Measurements from ENCODE around the gene NLGN2.

The NLGN2 gene

DNA sequence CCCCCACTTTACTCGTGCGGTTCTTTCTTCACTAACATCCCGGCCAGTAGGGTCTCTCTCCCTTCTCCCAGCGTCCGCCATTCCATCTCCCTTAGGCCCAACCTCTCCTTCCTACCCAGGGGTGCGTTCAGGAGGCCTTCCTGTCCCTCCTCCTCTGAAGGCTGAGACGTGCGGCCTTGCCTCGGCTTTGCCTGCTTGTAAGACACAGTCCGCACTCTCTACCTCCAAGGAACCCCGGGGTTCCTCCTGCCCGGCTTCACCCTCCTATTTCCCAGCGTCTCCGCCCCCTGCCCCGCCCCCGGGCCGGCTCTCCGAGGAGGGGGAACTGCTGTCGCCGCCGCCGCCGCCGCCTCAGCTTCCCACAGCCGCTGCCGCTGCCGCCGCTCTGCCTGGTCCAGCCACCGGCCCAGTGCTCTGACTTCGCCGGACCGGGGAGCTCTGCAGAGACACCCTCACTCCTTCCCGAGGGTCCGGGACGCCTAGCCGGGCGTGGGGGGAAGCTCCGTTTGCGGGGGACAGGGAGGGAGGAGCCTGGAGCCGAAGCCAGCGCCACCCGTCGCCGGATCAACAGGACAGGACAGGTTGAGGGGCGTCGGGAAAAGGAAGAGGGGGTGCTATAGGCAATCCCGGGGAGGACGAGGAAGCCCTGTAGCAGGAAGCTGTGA, 30.4 kb downstream of the NLGN2 start:
- DNase-seq (ENCODE audit: low spot score) = no peak

DNA sequence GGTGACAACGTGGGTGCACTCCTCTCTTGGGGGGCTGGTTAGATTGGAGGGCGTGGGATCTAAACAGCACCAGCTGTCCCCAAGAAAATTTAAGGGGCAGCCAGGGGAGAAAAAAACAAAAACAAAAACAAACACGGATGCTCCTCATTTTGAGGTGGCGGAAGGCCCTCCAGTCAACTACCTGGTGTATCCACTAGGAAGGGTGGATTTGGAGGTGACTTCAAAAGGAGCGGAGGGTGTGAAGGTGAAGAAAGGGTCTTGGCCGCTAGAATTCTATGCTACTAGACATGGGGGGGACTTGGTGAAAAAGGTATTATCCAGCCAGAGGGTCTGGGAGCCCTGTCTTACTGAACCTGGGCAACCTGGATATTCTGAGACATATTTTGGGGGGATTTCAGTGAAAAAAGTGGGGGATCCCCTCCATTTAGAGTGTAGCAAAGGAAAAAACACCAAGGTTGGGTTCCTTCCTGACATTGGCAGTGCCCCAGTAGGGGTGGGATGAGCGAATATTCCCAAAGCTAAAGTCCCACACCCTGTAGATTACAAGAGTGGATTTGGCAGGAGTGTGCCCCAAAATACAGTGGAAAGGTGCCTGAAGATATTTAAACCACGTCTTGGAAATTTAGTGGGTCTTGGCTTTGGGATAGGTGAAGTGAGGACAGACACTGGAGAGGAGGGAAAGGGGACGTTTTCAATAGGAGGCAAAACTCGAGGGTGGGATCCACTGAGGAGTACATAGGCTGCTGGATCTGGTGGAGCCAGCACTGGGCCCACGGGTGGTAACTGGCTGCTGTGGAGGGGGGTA, 31.2 kb downstream of the NLGN2 start:
- DNase-seq (ENCODE audit: low spot score) = no peak

DNA sequence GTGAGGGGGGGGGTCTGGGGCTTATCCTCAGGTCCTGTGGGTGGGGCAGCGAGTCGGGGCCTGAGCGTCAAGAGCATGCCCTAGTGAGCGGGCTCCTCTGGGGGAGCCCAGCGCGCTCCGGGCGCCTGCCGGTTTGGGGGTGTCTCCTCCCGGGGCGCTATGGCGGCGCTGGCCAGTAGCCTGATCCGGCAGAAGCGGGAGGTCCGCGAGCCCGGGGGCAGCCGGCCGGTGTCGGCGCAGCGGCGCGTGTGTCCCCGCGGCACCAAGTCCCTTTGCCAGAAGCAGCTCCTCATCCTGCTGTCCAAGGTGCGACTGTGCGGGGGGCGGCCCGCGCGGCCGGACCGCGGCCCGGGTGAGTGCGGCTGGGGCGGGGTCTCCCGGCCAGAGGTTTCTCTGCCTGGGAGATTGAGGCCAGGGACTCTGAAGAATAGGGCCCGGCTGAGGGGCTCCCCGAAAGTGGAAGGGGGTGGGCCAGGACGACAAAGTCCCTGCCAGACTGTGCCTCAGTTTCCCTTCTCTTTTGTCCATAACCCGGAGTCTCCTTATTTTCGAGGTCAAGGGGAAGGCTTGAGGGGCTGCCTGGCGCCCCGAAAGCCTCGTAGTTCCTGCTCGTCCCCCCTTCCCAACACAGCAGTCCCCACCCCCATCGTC, 31.9 kb downstream of the NLGN2 start, which contains the start of gene FGF11:
Gene FGF11, plus strand, starts transcription at position 51 of the 651 bp plus-strand sequence. Its CDS starts 109 bp downstream, at position 160.
- no peak for DNase-seq (ENCODE audit: low spot score)

DNA sequence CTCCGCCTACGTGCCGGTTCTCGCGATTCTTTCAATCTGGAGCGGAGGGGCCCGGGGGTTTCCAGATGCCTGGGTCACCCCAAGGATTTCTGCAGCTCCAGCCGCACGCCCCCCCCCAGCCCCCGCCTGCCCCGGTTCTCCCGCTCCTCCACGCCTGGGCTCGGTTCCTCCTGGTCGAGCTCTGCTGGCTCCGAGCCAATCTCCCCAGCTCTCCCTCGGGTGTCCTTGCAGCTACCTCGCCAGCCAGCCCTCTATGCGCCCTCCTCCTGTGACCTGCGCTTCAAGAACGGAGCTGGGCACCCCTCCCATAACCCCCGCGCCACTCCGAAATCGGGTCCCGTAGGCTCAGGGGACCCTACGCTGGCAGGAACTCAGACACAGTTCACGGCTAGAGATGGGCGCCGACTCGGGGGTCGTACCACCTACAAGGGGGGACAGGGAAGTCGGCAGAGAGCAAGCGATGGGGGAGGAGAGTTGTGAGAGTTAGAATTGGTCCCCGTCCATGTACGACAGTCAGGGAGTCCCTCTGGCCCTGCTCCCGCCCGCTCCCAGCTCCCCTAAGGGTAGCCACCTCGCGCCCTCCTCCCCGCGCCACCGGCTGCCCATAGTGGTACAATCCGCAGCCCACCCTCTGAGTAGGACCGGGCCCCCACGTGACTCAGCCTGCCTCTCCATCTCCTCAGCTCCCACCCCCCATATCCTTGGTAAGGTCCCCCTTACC, 32.6 kb downstream of the NLGN2 start:
- DNase-seq (ENCODE audit: low spot score) = no peak

DNA sequence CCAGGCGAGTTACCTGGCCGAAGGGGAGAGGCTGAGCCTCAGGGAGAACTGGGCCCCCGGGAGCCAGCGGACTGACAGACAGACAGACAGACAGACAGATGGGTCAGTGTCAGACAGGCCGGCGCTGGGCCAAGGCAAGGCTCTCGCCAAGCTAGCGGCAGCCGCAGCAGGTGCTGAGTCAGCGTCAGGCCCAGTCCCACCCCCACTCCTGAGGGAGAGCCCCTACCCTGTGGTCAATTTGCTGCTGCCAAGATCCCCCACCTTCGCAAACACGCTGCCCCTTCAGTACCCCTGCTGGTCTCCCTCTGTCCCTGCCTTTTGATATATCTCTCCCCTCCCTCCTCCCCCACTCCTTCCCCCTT, 33.2 kb downstream of the NLGN2 start:
- no peak for DNase-seq (ENCODE audit: low spot score)

DNA sequence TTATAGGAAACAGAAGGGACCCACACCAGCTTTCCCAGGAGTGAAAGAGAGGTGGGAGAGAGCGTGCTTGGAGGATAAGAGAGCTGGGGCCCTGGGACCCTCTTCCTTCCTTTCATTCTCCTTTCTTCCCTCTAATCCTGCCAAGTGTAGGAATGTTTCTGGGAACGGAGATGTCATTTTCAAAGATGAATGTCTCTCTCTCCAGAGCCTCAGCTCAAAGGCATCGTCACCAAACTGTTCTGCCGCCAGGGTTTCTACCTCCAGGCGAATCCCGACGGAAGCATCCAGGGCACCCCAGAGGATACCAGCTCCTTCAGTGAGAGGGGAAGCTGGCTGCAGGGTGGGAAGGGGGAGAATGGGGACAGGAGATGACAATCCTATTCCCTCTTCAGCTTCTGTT, 33.6 kb downstream of the NLGN2 start:
- no peak for DNase-seq (ENCODE audit: low spot score)

DNA sequence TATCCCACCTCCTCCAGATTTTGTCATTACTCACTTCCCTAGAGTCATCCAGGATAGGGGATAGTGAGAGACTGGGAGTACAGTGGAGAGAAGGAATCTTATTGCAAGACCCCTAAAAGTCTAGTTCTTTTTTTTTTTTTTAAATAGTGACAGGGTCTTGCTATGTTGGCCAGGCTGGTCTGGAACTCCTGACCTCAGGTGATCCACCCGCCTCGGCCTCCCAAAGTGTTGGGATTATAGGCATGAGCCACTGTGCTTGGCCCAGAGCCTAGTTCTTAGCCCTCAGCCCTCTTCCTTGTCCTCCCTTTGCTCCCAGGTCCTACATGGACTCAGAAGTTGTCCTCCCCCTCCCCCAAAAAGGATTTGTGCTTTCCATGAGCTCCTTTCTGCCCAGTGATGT, 34.5 kb downstream of the NLGN2 start:
- DNase-seq (ENCODE audit: low spot score) = no peak

DNA sequence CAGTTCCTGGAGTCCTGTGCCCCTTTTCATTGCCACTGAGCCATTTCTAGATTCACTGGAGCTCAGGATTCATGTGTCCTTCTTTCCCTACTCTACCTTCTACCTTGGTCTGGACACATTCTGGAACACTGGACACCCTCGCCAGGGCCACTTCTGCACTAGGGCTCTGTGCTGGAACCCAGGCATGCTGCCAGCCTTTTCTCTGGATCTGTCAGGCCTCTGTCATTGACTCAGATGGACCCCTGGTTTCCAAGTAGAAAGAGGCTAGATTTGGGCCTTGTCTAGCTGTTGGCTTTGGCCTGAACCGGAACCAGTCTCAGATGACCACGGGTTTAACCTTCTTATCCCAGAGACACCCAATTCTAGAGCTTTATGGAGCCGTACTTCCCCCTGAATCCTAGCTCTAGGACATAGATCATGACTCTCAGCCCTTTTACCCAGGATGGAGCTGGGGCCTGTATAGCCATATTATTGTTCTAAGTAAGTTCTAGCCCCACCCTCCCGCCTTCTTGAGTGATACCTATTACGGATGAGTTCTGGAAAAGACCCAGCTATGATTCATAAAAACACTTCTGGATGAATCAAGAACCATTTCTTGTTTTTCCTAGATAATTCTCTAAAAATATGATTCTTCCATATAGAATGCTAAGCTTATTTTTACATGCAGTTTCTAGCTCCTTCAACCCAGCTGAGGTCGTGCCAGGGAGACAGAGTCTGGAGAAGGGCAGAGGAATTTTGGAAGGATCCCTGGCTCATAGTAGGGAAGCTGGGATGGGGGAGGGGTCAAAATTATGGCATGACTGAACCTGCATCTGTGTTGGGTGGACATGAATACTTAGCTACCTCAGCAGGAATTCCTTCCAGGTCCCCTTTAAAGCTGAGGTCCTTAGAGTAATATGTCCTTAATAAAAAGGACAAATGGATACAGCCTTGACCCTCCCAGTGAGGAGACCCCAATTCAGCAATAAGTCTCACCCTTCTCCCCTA, 36.1 kb downstream of the NLGN2 start:
- no peak for DNase-seq (ENCODE audit: low spot score)

DNA sequence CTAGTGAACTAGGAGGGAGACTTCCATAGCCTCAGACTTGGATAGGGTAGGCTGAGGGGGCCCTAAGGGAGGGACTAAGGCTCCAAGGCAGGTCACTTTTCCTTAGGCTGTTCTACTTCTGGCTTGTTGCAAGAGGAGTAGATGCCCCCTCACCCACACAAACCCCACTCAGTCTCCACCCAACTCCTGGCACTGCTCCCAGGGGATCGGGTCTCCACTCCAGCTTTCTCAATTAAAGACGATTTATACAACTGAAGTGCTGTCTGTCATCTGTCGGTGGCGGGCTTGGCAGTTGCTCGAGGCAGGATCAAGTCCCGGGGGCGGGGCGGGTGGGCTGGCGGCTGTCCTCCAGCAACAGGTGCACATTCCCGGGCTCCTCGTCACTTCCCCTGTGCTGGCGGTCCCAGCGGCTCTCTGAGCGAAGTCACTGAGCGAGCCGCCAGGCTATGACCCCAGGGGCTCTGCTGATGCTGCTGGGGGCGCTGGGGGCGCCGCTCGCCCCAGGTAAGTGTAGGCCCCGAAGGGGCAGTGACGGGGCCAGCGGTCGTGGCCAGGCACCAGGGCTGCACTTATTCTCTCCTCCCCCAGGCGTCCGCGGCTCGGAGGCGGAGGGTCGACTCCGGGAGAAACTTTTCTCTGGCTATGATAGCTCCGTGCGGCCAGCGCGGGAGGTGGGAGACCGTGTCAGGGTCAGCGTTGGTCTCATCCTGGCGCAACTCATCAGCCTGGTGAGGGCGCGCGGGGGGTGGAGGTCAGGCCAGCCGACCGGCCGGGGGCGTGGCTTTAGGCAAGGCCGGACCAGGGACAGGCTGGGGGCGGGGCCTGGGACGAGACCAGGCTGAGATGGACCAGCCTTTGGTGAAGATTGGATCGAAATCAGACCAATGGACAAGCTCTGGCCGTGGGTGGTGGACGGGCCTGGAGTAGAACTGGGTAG, 37.3 kb downstream of the NLGN2 start, which contains the start of gene CHRNB1:
Gene CHRNB1, plus strand, starts transcription at position 380 of the 937 bp plus-strand sequence. Its CDS starts 67 bp downstream, at position 447.
- DNase-seq (ENCODE audit: low spot score) = peak; percentile 66

DNA sequence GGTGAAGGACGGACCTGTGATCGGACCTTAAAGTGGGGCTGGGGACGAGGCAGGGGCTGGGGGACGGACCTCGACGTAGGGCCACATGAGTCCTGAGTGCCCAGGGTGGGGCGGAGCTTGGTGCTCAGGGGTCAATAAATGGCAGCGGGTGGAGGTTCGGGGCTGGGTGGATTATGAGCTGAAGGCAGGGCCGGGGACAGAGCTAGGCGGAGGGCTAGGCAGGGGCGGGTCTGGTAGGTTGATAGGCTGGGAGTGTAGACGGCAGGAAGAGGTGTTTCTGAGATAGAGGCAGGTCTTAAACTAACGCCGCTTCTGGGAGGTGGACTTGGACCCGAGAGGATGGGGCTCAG, 37.9 kb downstream of the NLGN2 start:
- no peak for DNase-seq (ENCODE audit: low spot score)

DNA sequence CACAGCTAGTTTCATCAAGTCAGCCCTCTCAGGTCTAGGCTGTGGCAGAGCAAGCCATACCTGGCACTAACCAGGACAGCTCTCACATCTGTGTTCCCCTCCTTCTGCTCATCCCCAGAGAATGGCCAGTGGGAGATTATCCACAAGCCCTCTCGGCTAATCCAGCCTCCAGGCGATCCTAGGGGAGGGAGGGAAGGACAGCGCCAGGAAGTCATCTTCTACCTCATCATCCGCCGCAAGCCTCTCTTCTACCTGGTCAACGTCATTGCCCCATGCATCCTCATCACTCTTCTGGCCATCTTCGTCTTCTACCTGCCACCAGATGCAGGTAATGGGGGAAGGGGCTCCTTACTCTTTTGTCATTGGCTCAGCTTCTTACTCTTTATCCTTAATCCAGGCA, 40.8 kb downstream of the NLGN2 start:
- DNase-seq (ENCODE audit: low spot score) = no peak

DNA sequence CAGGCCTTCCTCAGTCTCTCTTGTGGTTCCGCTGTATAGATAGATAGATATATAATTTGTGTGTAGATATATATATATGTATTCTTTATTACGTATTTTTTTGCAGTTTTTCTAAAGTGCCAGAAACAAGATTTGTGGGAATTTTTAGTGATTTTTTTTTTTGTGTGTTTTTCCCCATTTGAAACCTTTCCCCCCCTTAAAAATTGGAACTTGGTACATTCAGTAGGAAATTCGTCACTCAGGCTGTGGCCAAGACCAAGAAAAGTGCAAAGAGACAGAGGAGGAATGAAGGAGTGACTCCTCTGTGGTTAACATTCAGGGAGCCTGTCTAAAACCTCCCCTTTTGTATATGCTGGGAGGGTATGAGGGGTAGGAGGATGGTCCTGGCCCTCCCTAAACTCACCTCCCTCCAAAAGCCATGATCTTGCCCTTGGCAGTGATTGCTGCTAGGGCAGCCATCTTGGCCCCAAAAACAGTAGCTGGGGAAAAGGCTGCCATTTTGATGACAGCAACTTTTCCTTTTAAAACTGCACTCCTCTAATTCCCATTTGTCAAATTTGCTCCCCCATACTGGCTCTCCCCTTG, 52.4 kb downstream of the NLGN2 start:
- DNase-seq (ENCODE audit: low spot score) = no peak

DNA sequence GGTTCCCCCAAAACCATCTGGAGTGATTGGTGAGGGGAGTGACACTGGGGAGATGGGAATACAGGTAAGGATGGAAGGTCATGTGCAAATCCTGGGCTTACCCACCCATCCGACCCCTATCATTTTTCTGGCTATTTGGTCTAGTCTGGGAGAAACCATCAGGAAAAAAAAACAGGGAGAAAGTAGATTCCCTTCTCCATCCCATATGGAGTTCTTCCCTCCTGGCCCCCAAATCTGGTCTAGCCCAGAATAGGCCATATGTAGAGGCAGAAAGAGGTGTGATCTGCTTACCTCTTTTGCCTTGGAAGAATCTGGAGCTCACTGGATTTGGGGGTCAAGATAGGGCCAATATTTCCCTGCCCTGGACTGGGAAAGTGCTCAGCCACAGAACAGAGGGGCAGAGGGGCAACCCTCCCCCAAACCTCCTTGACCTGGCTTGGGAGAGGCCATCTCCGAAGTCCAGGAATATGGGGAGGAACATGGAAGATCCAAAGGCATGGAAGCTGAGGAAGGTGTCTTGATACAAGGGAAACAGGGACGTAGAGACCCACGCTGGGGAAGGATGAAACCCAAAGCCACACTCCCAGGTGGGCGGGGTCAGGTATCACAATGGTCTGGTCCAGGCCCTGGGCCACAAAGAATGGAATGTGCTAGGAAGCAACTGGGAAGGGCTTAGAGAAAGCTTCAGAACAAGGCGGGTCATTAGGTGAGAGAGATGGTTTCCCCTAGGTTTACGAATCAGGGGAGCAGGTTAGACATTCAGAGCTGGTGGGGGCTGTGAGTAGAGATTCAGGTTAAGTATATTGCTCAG, 53.4 kb downstream of the NLGN2 start:
- no peak for DNase-seq (ENCODE audit: low spot score)

DNA sequence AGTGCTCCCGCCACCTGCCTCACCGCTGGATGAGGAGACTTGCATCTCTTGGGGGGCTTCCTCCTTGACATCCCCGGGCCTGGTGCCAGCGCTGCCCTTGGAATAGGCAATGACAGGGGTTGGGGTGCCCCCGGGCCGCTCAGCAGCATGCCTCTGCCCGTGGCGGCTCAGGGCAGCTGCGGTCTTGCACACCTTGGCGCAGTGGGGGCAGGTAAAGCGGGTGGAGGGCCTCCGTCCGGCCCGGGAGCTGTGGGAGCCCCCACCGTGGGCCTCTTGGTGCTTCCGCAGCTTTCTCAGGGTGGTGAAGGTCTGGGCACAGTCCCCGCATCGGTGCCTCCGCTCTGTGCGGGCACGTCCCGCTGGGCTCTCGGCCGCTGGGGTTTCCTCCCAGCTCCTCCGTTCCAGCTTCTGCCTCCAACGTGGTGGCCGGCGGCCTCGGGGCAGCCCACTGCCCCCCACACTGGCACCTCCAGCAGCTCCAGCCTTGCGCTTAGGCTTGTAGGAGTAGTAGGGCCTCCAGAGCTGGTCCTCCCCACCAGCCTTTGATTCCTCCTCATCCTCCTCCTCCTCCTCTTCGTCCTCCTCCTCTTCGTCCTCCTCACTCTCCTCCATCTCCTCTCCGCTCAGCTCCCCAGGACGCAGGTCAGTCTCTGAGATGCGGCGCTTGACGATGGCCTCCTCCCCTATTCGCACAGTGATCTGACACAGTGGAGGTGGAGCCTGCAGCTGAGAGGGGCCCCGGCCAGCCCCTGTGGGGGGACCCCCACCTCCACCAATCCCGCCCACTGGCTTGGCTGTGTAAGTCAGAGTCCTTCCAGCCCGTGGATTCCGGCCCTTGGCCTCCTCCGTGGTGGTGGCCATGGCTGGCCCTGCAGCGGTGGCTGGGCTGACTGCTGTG, 55.1 kb downstream of the NLGN2 start:
- no peak for DNase-seq (ENCODE audit: low spot score)

DNA sequence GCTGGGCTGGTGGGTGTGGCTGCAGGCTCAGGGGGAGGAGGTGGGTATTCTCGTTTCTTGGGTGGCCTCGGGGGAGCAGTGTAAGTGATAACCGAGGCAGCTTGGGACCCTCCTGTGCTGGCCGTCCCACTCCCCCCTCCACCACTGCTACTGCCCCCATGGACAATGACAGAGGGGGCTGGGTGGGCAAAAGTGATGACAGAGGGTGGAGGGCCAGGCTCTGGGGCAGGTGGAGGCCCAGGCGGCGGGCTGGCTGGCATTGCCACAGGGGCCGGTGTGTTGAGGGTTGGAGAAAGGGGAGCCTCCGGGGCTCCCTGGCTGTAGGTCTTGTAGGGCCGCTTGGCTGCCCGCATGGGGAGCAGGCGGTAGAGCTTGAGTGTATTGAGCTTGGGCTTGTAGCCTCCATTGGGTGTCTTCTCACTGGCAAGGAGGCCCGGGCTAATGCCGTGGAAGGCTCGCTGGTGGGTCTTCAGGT, 55.8 kb downstream of the NLGN2 start:
- DNase-seq (ENCODE audit: low spot score) = no peak

DNA sequence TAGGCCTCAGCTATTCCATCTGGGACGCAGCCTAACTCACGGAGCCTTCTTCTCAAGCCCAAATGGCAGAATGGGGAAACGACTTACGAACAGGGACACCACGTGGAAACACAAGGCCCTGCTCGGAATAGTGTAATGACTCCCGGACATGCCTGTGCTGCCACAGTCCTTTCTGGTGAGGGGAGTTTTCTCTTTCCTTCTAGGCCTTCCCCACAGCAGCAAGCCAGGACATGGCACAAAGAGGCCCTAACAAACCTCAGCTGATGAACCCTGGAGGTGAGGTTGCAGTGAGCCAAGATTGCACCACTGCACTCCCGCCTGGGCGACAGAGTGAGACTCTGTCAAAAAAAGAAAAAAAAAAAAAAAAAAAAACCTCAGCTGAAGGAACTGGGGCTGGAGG, 56.4 kb downstream of the NLGN2 start:
- DNase-seq (ENCODE audit: low spot score) = no peak

DNA sequence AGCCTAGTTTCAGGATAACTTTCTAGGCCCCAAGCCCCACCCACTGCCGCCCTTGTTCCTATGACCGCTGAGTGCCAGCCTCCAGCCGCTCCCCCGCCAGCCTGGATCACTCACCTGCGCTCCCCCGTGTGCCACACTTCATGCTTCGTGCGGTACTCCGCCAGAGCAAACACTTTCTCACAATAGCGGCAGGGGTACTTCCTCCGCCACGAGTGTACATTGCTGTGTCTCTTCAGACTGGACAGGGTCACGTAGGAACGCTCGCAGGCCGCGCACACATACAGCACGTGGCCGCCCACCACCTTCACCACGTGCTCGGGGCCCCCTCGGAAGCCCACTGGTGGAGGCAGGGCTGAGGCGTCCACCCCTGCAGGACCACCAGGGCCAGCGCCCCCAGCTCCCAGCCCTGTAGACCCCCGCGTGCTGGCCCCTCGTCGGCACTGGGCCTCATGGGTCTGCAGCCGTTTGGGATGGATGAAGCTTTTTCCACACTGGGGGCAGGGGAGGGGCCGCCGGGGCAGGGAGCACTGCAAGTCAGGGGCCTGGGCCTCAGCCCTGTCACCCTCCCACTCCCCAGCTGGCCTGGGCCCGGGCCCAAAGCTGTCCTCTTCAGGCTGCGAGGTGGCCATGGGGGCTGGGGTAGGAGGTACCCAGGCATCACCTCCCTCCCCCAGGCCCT, 58.1 kb downstream of the NLGN2 start:
- no peak for DNase-seq (ENCODE audit: low spot score)
